Inferior parietal cortex (tissue), 1 donor: ENCODE data around the gene MGMT.

Experiments
- DNase-seq: peaks from one replicate; pipeline ENCODE4 v3.0.0-alpha.2; 2016; ENCODE audit errors: extremely low spot score

MGMT gene

GRCh38 chr10:129773359-129773990, 306.4 kb downstream of the MGMT start:
- no peak for DNase-seq

GRCh38 chr10:129774082-129774735, 307.2 kb downstream of the MGMT start:
- no peak for DNase-seq

GRCh38 chr10:129774736-129775401, 307.8 kb downstream of the MGMT start:
- DNase-seq: no peak

GRCh38 chr10:129775681-129776080, 308.6 kb downstream of the MGMT start:
- DNase-seq: no peak

GRCh38 chr10:129777687-129778086, 310.6 kb downstream of the MGMT start:
- DNase-seq: no peak

GRCh38 chr10:129778571-129778970, 311.5 kb downstream of the MGMT start:
- no peak for DNase-seq

- no peak for DNase-seq
These were observed 312.4 kb downstream of the MGMT start for GRCh38 chr10:129779126-129780111.

- DNase-seq: no peak
These were observed 313.2 kb downstream of the MGMT start for GRCh38 chr10:129780198-129780597.

- no peak for DNase-seq
These were observed 314.1 kb downstream of the MGMT start for GRCh38 chr10:129780901-129781795.

- DNase-seq: no peak
These were observed 317.2 kb downstream of the MGMT start for GRCh38 chr10:129784291-129784690.

- DNase-seq: no peak
These were observed 317.9 kb downstream of the MGMT start for GRCh38 chr10:129784891-129785290.

GRCh38 chr10:129785536-129785981, 318.5 kb downstream of the MGMT start:
- no peak for DNase-seq

GRCh38 chr10:129786216-129786615, 319.2 kb downstream of the MGMT start:
- DNase-seq: no peak

GRCh38 chr10:129787557-129787956, 320.5 kb downstream of the MGMT start:
- DNase-seq: no peak

GRCh38 chr10:129788215-129788614, 321.2 kb downstream of the MGMT start:
- no peak for DNase-seq

GRCh38 chr10:129790715-129791446, 323.8 kb downstream of the MGMT start:
- DNase-seq: no peak

GRCh38 chr10:129792141-129792540, 325.1 kb downstream of the MGMT start:
- no peak for DNase-seq

GRCh38 chr10:129792864-129793263, 325.8 kb downstream of the MGMT start:
- DNase-seq: no peak

- no peak for DNase-seq
These were observed 326.4 kb downstream of the MGMT start for GRCh38 chr10:129793479-129793878.

- no peak for DNase-seq
These were observed 327.0 kb downstream of the MGMT start for GRCh38 chr10:129793996-129794395.
